ENCODE measurements around the gene CAMK2G.

Gene CAMK2G

DNA sequence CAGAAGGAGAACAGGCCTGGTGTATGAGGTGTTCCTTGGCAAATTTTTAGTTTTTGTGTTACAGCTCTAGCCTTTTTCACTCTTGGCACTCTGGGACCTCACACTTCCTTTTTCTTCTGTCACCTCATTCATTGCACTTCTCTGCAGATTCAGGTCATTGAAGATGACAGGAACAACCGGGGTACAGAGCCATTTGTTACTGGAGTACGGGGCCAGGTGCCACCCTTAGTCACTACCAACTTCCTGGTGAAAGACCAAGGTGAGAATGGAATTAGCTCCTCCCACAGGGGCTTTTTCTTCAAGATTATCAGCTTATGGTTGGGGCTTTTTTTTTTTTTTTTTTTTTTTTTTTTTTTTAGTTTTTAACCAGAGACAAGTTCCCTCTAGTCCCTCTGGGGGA is 111.0 kb downstream of the CAMK2G start:
- no peak for DNase-seq

DNA sequence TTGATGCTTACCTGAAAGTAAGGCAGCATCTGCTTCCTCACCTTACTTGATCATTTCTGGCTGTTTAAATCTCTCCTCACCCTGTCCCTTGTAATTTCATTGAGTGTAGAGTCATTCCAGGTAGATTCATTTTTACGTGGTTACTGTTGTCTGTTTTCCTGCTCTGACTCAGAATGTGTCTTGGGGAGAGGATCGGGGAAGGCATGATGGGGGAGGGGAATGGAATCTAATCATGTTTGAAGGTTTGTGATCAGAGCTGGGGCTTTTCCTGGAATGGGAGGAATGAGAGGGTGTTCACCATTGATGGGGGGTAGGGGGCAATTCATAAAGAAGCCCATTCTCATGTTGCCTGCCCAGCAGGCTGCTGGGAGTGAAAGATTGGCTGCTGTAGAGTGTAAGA is 111.4 kb downstream of the CAMK2G start:
- DNase-seq: no peak

Data from MV-4-11 (cell line).